HuH-7.5 (cell line): ENCODE results near the gene MAP3K12.
A peak's percentile ranks its signal among the peaks of the same experiment; 100 is the strongest.

Experiments
- DNase-seq: peaks from one replicate; pipeline ENCODE4 v3.0.0; 2011; ENCODE audit warnings: low spot score

The MAP3K12 gene

GRCh38 chr12:53507603-53507885, 8.3 kb upstream of the MAP3K12 start:
- no peak for DNase-seq

GRCh38 chr12:53506881-53507602, 7.8 kb upstream of the MAP3K12 start, which contains the start of gene NPFF:
TSS of gene NPFF (minus strand) at chr12:53507484. CDS start at chr12:53507474, 10 bp downstream.
- no peak for DNase-seq

GRCh38 chr12:53506450-53506785, 7.2 kb upstream of the MAP3K12 start:
- no peak for DNase-seq

DNA sequence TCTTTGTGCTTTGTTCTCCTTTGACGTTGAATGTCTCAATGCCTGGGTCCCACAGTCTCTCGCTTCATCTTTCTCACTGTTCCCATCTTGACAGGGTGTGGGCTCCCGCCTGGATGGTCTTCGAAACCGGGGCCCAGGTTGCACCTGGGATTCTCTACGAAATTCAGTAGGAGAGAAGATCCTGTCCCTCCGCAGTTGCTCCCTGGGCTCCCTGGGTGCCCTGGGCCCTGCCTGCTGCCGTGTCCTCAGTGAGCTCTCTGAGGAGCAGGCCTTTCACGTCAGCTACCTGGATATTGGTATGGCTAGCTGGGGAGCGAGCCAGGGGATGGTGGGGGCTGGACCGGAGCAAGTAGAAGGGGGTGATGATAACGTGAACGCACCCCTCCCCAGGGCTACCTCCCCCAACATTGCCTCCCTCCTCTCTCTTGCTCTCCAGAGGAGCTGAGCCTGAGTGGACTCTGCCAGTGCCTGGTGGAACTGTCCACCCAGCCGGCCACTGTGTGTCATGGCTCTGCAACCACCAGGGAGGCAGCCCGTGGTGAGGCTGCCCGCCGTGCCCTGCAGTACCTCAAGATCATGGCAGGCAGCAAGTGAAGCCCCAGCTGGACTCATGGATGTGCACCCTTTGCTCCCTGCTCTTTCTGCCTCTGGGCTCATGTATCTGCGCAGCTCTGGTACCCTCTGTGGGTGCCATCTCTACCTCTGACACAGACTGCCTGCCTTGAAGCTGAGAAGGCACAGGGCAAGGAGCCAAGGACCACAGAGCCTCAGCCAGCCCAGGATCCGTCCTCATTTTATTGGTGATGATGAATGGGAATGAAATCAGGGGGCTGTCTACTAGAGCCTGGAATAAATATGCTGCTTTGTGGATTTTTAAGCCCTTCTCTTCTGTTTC, 6.5 kb upstream of the MAP3K12 start:
- DNase-seq = no peak

DNA sequence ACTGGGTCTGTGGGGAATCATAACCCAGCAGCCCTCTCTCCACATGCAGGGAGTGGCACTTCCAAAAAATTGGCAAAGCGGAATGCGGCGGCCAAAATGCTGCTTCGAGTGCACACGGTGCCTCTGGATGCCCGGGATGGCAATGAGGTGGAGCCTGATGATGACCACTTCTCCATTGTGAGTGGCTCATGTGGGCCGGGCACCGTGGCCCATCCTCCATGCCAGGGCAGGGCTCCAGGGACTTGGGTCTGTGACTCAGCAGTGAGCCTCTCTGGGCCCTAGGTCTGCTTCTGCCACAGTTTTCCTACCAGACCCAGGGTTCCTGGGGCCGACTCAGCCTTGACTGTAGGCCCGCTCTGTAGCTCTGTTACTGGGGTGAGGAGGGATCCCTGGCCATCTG, 5.8 kb upstream of the MAP3K12 start:
- DNase-seq = no peak

- DNase-seq = no peak
These were observed 5.0 kb upstream of the MAP3K12 start for GRCh38 chr12:53504004-53504920.

- no peak for DNase-seq
These were observed 3.9 kb upstream of the MAP3K12 start for GRCh38 chr12:53502983-53503728.

DNA sequence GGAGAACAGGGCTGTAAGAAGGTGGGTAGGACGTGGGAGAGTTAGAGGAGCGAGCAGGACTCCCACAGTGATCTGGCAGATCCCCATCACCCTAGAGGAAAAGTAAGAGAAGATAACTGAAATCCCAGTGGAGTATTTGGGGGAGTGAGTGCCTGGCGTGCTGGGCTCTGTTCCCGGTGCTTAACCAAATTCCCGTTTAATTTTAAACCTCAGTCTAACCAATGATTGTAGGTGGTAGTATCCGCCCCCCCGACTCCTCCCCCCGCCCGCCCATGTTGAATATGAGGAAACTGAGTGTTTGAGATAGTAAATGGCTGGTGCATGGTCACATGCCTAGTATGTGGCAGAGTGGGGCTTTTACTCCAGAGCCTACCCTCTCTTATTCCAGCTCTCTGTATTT, 3.1 kb upstream of the MAP3K12 start:
- no peak for DNase-seq

GRCh38 chr12:53501615-53502181, 2.4 kb upstream of the MAP3K12 start:
- DNase-seq = no peak

GRCh38 chr12:53500776-53501614, 1.7 kb upstream of the MAP3K12 start, which contains the start of gene TARBP2:
TSS of gene TARBP2 (plus strand) at chr12:53501283. CDS start at chr12:53501409, 126 bp downstream.
- peak; percentile 98 for DNase-seq

GRCh38 chr12:53500142-53500775, 1.0 kb upstream of the MAP3K12 start:
- DNase-seq = no peak

GRCh38 chr12:53498235-53498630, 1.0 kb downstream of the MAP3K12 start:
- no peak for DNase-seq

DNA sequence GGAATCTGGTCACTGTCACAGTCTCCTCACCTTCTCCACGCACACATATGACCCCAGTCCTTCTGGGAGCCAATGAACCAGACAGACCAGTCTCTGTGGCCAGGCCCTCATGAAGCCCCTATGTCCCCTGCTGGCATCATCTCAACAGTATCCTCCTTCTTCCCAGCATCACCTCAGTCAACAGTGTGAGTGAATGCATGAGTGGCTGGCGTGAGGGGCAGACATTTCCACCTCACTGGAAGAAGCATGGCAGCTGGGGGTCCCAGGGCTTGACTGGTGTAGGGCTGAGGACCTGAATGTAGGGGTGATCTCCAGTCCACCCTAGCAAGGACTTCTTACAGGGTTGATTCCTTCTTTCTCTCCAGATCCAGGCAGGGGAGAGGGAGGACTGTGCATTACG, 1.8 kb downstream of the MAP3K12 start:
- no peak for DNase-seq

- DNase-seq = no peak
These were observed 2.6 kb downstream of the MAP3K12 start for GRCh38 chr12:53496752-53497032.

GRCh38 chr12:53495903-53496751, 3.1 kb downstream of the MAP3K12 start:
- no peak for DNase-seq

GRCh38 chr12:53493610-53494391, 5.5 kb downstream of the MAP3K12 start:
- DNase-seq = no peak

DNA sequence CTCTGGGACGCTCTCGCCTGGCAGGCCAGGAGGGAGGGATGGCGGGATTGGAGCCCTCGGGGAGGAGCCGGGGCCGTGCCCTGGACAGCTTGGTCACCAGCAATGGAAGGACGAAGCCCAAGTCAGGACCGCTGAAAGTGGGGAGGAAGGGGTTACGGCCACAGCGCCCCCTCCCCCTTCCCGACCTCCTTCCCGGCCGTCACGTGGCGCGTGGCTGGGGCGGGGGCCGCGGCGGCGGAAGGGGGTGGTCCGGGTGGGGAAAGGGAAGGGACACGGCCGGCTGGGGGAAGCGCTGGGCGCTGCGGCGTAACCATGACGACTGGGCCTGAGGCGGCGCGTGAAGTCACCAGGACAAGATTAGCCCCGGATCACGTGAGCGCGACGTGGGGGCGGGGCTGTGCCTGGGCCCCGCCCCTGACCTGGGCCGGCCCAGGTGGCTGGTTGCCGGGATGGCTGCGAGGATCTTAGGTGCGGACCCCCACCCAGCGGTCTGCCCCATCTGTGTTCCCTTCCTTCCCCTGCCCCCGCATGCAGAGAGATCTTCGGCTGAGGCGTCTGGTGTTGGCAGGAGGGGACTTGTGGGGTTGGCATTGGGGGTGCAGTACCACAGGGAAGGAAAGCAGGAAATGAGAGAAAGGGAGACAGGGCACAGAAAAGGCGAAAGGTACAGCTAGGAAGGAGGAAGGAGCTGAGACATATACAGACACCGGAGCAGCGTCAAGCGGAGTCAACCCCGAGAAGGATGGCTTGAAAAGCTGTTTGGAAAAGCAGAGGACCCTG, 6.2 kb downstream of the MAP3K12 start:
- peak; percentile 87 for DNase-seq

GRCh38 chr12:53492188-53492587, 7.1 kb downstream of the MAP3K12 start:
- DNase-seq = no peak
